Stimulated activated CD8-positive, alpha-beta memory T cell treated with anti-CD3 and anti-CD28 coated beads, Interleukin-4, amount 100 ng/mL, for 1 hour (primary cell): Measurements from ENCODE around the gene DCPS.
"Not testable (repeated sequence)": the region's sequence is repeated elsewhere in the genome, so short reads cannot be mapped to it uniquely, and the experiment has no call there.

Experiments
- DNase-seq, 2 donors: peaks; one replicate each; pipeline ENCODE4 v3.0.0-alpha.2; 2020; ENCODE audit warnings: low read depth in 2 of 2, low spot score in 1 of 2

Gene DCPS

GRCh38 chr11:126357969-126358762, 54.3 kb downstream of the DCPS start:
- no peak for DNase-seq

DNA sequence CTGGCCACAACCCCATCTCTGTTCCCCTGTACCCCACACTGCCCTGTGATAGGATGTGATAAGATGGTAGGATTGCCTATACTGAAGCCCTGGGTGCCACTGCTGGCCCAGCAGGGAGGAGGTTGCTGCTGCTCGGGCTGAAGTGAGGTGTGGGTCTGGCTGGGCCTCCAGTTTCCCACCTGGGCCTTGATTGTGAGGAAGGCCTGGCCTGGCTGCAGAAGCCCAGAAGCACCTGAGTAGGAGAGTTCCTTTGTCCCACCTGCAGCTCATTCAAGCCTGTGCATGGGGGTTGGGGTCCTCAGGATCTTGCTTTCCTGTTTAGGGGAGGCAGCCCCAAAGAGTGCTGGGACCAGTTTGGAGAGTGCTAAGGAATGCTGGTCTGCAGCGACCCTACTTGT, 54.9 kb downstream of the DCPS start:
- DNase-seq: no peak

DNA sequence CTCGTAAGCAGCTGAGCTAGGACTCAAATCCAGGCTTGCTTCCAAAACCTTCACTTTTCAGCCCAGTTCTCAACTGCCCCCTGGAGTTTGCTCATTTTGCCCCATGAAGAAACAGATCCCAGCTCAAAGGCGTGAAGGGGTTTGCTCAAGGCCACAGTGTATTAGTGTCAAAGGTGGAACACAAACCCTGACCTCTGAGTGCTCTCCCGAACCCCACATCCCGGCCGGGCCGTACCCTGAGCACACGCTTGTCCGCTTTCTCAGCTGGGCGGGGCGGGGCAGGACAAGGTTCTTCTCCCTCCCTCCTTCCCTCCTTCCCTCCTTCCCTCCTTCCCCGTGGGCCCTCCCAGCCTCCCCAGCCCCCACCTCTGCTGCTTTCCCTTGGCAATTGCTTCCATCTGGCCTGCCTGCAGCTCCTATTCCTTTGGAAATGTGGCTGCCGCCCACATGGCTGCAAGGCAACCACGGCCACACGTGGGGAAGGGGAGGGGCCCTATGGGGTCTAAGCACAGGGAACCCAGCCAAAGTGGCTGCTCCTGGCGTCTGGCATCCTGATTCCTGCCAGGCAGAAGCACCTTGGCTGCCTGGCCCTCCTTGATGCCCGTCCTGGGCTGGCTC, 55.7 kb downstream of the DCPS start:
- no peak for DNase-seq

DNA sequence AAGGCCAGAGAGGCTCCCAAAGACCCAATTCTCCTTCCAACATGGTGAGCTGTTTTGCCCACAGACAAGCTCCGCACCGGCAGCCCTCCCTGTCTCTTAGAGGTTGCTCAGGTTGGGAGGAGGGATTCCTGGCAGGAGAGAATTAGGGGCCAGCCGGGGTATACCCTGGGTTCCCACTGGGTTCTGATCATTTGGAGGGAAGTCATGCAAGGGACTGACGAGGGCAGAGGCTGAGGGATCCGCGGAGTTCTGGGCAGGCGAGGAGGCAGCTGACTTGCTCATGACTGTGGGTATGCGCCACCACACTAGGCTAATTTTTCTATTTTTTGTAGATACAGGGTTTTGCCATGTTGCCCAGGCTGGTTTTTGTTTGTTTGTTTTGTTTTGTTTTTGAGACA, 56.2 kb downstream of the DCPS start:
- no peak for DNase-seq

- DNase-seq: no peak
These were observed 57.5 kb downstream of the DCPS start for GRCh38 chr11:126361400-126361799.

- no peak for DNase-seq
These were observed 59.2 kb downstream of the DCPS start for GRCh38 chr11:126362879-126363655.

DNA sequence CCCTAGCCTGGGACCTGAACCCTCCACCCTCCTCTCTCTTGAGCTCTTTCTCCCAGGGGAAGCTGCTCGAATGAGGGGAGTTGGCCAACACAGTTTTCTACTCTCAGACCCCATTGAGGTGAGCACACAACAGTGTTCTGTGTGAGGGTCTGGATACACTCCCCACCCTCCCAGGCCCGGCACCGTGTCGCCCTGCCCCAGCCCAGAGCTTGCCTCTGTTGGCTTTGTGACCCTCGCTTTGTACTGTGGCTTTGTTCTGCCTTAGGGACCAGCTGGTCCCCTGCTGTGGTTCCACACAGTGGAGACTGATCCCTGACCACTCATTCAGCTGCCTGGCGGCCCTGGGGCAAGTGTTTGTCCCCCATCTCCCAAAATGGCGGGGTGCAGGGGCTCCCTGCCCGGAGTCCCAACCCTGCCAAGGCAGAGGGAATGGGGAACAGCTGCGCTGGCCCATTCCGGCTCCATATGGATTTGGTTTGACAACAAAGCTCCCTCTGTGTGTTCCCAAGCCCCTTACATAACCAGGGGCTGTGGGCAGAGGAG, 59.9 kb downstream of the DCPS start:
- no peak for DNase-seq

DNA sequence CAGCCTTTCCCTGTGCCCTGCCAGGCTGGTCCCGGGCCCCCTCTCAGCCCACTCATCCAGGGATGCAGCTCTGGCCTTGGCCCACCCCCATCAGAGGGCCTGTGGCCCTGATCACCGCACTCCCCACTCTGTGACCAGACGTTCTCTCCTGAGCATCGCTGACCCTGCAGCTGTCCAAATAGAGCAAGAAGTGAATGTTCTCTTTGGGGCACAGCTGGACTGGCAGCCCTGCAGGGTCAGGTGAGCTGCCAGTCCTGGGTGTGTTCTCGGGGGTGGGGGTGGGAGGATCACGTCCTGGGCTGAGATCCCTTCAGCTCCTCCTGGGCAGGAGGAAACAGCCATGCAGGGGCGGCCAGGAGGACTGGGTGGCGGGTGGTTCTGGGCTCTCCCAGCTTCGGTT, 60.9 kb downstream of the DCPS start:
- DNase-seq: not testable (repeated sequence)

DNA sequence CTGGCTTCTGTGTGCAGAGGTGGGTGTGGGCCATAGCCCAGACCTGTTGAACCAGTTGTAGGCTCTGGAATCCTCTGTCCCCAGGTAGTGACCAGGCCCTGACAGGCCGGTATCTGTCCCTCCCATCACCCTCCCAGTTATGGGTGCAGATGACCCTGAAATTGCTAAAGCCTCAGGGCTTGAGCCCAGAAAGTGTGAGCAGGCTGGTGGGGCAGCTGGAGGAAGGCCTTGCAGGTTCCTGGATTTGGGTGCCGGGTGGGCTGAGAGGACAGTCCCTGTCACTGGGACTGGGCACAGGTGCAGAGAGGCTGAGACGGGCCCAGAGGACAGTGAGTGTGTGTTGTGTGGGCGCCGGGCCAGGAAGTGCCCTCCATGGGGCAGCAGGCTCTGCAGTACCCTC, 61.6 kb downstream of the DCPS start:
- DNase-seq: not testable (repeated sequence)

DNA sequence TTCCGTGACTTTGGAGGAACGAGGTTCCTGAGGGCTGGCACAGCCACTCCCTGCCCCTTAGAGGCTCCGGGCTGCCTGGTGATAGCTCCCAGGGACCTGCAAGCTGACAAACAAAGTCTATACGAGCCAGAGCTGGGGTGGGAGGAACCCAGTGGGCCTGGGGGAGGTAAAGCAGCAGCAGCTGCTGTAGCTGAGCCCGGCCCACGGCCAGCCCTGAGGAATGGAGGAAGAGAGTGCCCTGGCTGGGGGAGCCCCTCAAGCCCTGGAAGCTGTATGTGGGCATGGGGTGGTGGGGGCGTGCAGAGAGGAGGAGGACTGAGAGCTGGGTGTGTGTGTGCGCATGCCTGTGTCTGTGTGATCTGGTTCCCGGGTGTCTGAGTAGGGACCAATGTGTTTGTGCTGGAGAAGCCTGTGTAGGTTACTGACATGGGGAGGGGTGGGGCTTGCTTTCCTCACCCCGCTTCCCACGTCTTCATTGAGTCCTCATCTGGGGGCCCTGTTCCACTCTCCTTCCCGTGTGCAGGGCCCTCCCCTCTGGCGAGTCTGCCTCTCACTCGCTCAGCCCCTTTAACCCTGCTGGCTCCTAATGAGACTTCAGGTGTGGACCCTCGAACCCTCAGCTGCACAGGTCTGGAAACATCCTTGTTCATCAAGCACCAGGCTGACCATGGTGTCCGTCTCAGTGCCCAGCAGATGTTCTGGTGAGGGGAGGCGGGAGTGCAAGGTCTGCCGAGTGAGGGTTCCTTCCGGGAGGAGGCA, 62.4 kb downstream of the DCPS start:
- DNase-seq: no peak

GRCh38 chr11:126366823-126367654, 63.2 kb downstream of the DCPS start:
- not testable (repeated sequence) for DNase-seq

DNA sequence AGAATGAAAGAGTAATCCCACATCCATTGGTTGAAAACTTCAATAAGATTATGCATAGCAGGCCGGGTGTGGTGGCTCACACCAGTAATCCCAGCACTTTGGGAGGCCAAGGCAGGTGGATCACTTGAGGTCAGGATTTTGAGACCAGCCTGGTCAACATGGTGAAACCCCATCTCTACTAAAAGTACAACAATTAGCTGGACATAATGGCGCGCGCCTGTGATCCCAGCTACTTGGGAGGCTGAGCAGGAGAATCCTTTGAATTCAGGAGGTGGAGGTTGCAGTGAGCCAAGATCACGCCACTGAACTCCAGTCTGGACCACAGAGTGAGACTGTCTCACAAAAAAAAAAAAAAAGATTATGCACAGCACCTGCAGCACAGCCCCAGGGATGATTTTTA, 63.9 kb downstream of the DCPS start:
- DNase-seq: not testable (repeated sequence)

GRCh38 chr11:126368336-126369119, 64.7 kb downstream of the DCPS start:
- DNase-seq: not testable (repeated sequence)

GRCh38 chr11:126370016-126370415, 66.2 kb downstream of the DCPS start:
- DNase-seq: no peak

DNA sequence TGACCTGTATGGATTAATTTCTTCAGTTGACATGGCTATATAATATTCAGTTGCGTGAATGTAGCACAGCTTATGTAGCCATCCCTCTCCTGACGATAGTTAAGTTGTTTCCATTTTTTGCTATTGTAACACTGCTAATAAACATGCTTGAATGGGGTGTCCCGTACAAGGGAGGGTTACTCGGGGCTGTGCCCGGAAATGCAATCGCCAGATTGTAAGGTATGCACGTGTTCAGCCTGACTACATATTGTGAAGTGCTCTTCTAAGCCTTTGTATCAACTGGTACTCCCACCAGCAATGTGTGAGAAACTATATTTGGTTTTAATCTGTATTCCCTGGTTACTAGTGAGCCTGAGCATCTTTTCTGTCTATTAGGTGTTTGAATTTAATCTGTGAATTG, 67.7 kb downstream of the DCPS start:
- DNase-seq: no peak

DNA sequence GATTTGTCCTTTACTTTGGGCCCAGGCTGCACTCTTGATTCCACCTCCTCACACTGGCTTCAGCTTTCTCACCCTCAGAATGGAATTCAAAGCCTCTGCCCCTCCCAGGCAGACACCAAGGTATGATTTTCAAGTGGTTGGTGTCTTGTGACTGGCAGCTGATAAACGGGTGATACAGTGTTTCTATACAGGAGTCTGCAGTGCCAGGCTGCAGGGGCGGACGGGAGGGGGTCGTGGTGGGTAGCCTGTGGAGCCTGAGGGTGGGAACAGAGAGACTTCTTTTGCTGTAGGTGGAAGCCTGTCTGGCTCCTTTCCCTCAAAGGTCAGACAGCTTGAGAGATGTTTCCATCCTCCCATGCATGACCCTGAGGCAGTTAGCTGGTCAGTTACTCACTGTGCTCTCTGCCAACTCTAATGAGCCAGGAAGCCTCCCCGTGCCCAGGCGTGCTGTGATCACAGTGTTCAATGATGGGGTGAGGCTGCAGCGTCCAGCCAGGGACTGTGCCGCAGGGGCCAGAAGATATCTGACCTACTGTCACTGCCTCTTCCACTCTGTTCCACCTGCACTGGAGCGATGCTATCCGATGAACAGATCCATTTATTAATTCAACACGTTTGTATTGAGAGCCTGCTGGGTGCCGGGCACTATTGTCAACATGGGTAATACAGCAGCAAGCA, 69.7 kb downstream of the DCPS start:
- DNase-seq: not testable (repeated sequence)

GRCh38 chr11:126374562-126375300, 70.9 kb downstream of the DCPS start:
- DNase-seq: not testable (repeated sequence)

DNA sequence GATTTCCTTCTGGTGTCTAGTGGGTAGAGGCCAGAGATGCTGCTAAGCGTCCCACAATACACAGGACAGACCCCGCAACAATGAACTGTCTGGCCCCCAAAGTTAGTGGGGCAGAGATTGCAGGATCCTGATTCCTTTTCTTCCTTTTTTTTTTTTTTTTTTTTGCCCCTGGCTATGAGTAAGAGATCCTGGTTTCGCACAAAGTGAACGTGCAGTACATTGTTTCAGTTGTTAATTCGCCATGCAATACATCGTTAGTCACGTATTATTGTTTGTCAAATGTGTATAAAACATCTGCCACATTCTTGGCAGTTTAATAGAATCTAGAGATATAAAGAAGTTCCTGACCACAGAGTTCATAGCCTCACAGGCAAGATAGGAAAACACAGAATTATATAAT, 71.9 kb downstream of the DCPS start:
- no peak for DNase-seq
